GM23338 (cell line): ENCODE results near the gene AGAP2. TPM values are rescaled to one million over a fixed set of nuclear protein-coding genes. Genes with fewer than 3 reads are reported as not detected.

Experiments used
- ATAC-seq: fragments of 200-7000 bp; cut with Tn5 transposase; 3 replicates; pipeline ENCODE4 v1.9.1; 2020
- DNase-seq: peaks from one replicate; pipeline ENCODE4 v3.0.0-alpha.2; 2015; ENCODE audit warnings: low spot score
- H2AFZ ChIP-seq: fragments of 200-600 bp; sonication (generic); 2 replicates; pipeline ENCODE4 v1.8.0; 2016; ENCODE audit warnings: antibody characterized with exemption, mild to moderate bottlenecking, moderate library complexity
- H3F3A ChIP-seq: fragments of 200-600 bp; sonication (generic); replicated peaks from 2 replicates; pipeline ENCODE4 v1.8.0; 2017; ENCODE audit warnings: antibody characterized with exemption, mixed run types, low read depth
- H3K27ac ChIP-seq: fragments of 200-600 bp; sonication (generic); 2 replicates; pipeline ENCODE4 v1.6.1; 2016; ENCODE audit warnings: low read depth
- H3K27me3 ChIP-seq: fragments of 200-600 bp; sonication (generic); 2 replicates; pipeline ENCODE4 v1.8.0; 2016; ENCODE audit warnings: mild to moderate bottlenecking, mixed run types, moderate library complexity; ENCODE audit not compliant: insufficient read depth
- H3K36me3 ChIP-seq: fragments of 200-600 bp; sonication (generic); 2 replicates; pipeline ENCODE4 v1.8.0; 2016; ENCODE audit warnings: mild to moderate bottlenecking; ENCODE audit not compliant: insufficient read depth
- H3K4me1 ChIP-seq: fragments of 200-600 bp; sonication (generic); 2 replicates; pipeline ENCODE4 v1.8.0; 2016; ENCODE audit warnings: mild to moderate bottlenecking, moderate library complexity; ENCODE audit not compliant: insufficient read depth
- H3K4me2 ChIP-seq: fragments of 200-600 bp; sonication (generic); 2 replicates; pipeline ENCODE4 v1.7.1; 2017; ENCODE audit warnings: mixed run types
- H3K4me3 ChIP-seq: fragments of 200-600 bp; sonication (generic); 2 replicates; pipeline ENCODE4 v1.6.1; 2016; ENCODE audit warnings: mixed run types
- H3K79me2 ChIP-seq: fragments of 200-600 bp; sonication (generic); replicated peaks from 2 replicates; pipeline ENCODE4 v1.8.0; 2017; ENCODE audit warnings: mild to moderate bottlenecking; ENCODE audit not compliant: insufficient read depth
- H3K9me2 ChIP-seq: fragments of 200-600 bp; sonication (generic); 2 replicates; pipeline ENCODE4 v1.8.0; 2017; ENCODE audit not compliant: insufficient read depth
- H4K20me1 ChIP-seq: fragments of 200-600 bp; sonication (generic); replicated peaks from 2 replicates; pipeline ENCODE4 v1.8.0; 2017; ENCODE audit warnings: mild to moderate bottlenecking; ENCODE audit not compliant: insufficient read depth
- H3K27ac Mint-ChIP-seq: 2 replicates; pipeline ENCODE4 v1.8.0; 2020; ENCODE audit warnings: inconsistent platforms, mild to moderate bottlenecking, moderate library complexity, mixed read lengths
- H3K27me3 Mint-ChIP-seq: 3 replicates; pipeline ENCODE4 v1.8.0; 2022; ENCODE audit warnings: low read depth, mild to moderate bottlenecking, moderate library complexity, mixed read lengths, inconsistent platforms; ENCODE audit not compliant: insufficient read depth, poor library complexity
- H3K36me3 Mint-ChIP-seq: 3 replicates; pipeline ENCODE4 v1.8.0; 2021; ENCODE audit warnings: low read depth, mild to moderate bottlenecking, inconsistent platforms, moderate library complexity, mixed read lengths
- H3K4me1 Mint-ChIP-seq: 3 replicates; pipeline ENCODE4 v1.8.0; 2020; ENCODE audit warnings: mild to moderate bottlenecking, inconsistent platforms, mixed read lengths
- H3K4me3 Mint-ChIP-seq: 3 replicates; pipeline ENCODE4 v1.8.0; 2021; ENCODE audit warnings: moderate library complexity, mild to moderate bottlenecking, inconsistent platforms, mixed read lengths
- H3K9me3 Mint-ChIP-seq: 3 replicates; pipeline ENCODE4 v1.8.0; 2020; ENCODE audit warnings: moderate library complexity, mild to moderate bottlenecking, inconsistent platforms, mixed read lengths
- CREB1 ChIP-seq: fragments of 250-450 bp; sonication (Bioruptor Pico); IDR thresholded peaks from 2 replicates; pipeline ENCODE4 v1.5.0; 2020; ENCODE audit warnings: low read depth, mild to moderate bottlenecking, moderate library complexity
- CTCF ChIP-seq, 2 experiments: fragments of 200-600 bp in 1 of 2; sonication (generic) in 1 of 2; conservative IDR thresholded peaks; 2 replicates each; pipeline versions ENCODE4 v1.5.1 to v1.6.1; 2016 to 2017; ENCODE audit warnings: antibody characterized with exemption in 2 of 2, low read depth in 2 of 2, mild to moderate bottlenecking in 2 of 2, moderate library complexity in 1 of 2
- ETS1 ChIP-seq: IDR thresholded peaks from 2 replicates; pipeline ENCODE4 v1.6.1; 2016; ENCODE audit warnings: antibody characterized with exemption
- EZH2 ChIP-seq: fragments of 200-600 bp; sonication (generic); IDR thresholded peaks from one replicate; pipeline ENCODE4 v1.8.0; 2017; ENCODE audit warnings: antibody characterized with exemption, mild to moderate bottlenecking, low read depth; ENCODE audit not compliant: unreplicated experiment
- NANOG ChIP-seq: IDR thresholded peaks from 2 replicates; pipeline ENCODE4 v1.6.1; 2016; ENCODE audit warnings: antibody characterized with exemption, borderline replicate concordance
- POLR2AphosphoS5 ChIP-seq: IDR thresholded peaks from 2 replicates; pipeline ENCODE4 v1.6.1; 2016; ENCODE audit warnings: antibody characterized with exemption, low read depth
- REST ChIP-seq: IDR thresholded peaks from one replicate; pipeline ENCODE4 v1.6.1; 2018; ENCODE audit warnings: antibody characterized with exemption; ENCODE audit not compliant: unreplicated experiment
- STAT1 ChIP-seq: IDR thresholded peaks from one replicate; pipeline ENCODE4 v1.6.1; 2016; ENCODE audit warnings: antibody characterized with exemption; ENCODE audit not compliant: unreplicated experiment
- ZNF114 ChIP-seq: fragments of 250-450 bp; sonication (Bioruptor Pico); IDR thresholded peaks from 2 replicates; pipeline ENCODE4 v1.5.0; 2020; ENCODE audit warnings: mild to moderate bottlenecking, moderate library complexity
- ZNF331 ChIP-seq: fragments of 250-450 bp; sonication (Bioruptor Pico); IDR thresholded peaks from 2 replicates; pipeline ENCODE4 v1.5.0; 2020; ENCODE audit warnings: low read depth, mild to moderate bottlenecking, moderate library complexity
- polyA plus RNA-seq: library from polyadenylated mRNA; unstranded; fragments of >200 nt; fragmentation: Nextera tagmentation; extraction: Ambion mirVana; gene quantifications from 2 replicates; pipeline ENCODE4 v1.2.1, GENCODE V29; 2016
- total RNA-seq: library from RNA; depleted of rRNA; stranded (reverse); fragments of >200 nt; shearing (Covaris generic); gene quantifications from 2 replicates; pipeline ENCODE4 v1.2.3, GENCODE V29; 2014

Gene AGAP2
- total and polyA plus RNA-seq, 2 experiments from 2014 or later, result 0.36 to 1.3 TPM

- TF ChIP-seq STAT1 (no peak), NANOG (no peak), ZNF114 (CRISPR knock-in tag) (no peak), CTCF (conservative IDR thresholded peaks at IDR 0.05; ENCODE audit: low read depth in 2 of 2) (no peak), CREB1 (CRISPR knock-in tag) (peak; percentile 72), EZH2 (no peak), ZNF331 (CRISPR knock-in tag) (no peak), REST (no peak)
Measured at GRCh38 chr12:57751788-57752667, 13.5 kb upstream of the AGAP2 start, which contains the start of gene CDK4 (continued).

- Histone ChIP-seq H3K9me2 (no peaks in the 10 kb centered on the region), H3K4me3 (peak overlapping the region; percentile 97), H3K79me2 (peaks cover 26% of the 10 kb centered on the region), H4K20me1 (no peaks in the 10 kb centered on the region; the same call in 1 of the 2 replicates), H3K4me1 (peaks cover 30% of the 10 kb centered on the region), H3F3A (peaks cover 41% of the 10 kb centered on the region), H3K4me2 (peak overlapping the region; percentile 99), H3K27me3 (peaks cover 33% of the 10 kb centered on the region), H3K36me3 (peaks cover 16% of the 10 kb centered on the region), H2AFZ (no peak overlapping the region), H3K27ac (peak overlapping the region; percentile 59; the same call in 1 of the 2 replicates)
- Mint-ChIP-seq H3K4me1 (peaks cover 34% of the 10 kb centered on the region), H3K4me3 (peak overlapping the region; percentile 99), H3K27me3 (peaks cover 35% of the 10 kb centered on the region), H3K36me3 (peaks cover 56% of the 10 kb centered on the region), H3K27ac (peak overlapping the region; percentile 99), H3K9me3 (no peaks in the 10 kb centered on the region; the same call in 2 of the 3 replicates)
- no peak for ATAC-seq
- DNase-seq, result no peak
- TF ChIP-seq EZH2, result no peak
- no peak for TF ChIP-seq STAT1
- no peak for TF ChIP-seq NANOG
- no peak for TF ChIP-seq ETS1
- no peak for TF ChIP-seq ZNF114 (CRISPR knock-in tag)
- TF ChIP-seq ZNF331 (CRISPR knock-in tag), result no peak
- no peak for TF ChIP-seq POLR2AphosphoS5
- no peak for TF ChIP-seq CTCF (conservative IDR thresholded peaks at IDR 0.05; ENCODE audit: low read depth in 2 of 2)
Measured at GRCh38 chr12:57751432-57751787, 12.9 kb upstream of the AGAP2 start.
